Epidermal melanocyte (primary cell): ENCODE data around the gene IL27RA.

Source experiments
- DNase-seq: peaks from one replicate; pipeline ENCODE4 v3.0.0; 2011; ENCODE audit warnings: low spot score; ENCODE audit not compliant: insufficient read length

The IL27RA gene

DNA sequence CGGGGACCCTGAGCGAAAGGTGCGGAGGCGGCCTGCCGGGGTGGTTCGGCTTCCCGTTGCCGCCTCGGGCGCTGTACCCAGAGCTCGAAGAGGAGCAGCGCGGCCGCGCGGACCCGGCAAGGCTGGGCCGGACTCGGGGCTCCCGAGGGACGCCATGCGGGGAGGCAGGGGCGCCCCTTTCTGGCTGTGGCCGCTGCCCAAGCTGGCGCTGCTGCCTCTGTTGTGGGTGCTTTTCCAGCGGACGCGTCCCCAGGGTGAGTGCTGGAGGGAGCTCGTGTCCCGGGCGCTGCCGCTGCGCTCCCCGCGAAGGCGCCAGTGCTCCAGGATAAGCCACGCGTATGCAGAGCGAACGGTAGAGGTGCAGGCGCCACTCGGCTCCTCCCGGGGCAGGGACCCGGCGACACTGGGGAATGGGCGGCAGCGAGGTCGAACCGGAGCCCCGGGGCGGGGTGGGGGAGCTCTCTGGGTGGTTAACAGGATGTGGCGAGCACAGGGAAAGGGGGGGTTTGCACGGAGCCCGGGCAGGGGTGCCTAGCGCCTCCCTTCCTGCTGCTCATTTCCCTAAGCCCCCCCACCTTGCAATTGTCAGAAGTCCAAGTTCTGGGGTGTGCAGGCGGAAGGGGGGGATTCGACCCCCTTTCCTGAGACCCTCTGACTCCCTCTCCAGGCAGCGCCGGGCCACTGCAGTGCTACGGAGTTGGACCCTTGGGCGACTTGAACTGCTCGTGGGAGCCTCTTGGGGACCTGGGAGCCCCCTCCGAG is at the start of gene IL27RA:
Gene IL27RA, plus strand, starts transcription at position 44 of the 762 bp plus-strand sequence. Its CDS starts 111 bp downstream, at position 155.
- peak; percentile 44 for DNase-seq

DNA sequence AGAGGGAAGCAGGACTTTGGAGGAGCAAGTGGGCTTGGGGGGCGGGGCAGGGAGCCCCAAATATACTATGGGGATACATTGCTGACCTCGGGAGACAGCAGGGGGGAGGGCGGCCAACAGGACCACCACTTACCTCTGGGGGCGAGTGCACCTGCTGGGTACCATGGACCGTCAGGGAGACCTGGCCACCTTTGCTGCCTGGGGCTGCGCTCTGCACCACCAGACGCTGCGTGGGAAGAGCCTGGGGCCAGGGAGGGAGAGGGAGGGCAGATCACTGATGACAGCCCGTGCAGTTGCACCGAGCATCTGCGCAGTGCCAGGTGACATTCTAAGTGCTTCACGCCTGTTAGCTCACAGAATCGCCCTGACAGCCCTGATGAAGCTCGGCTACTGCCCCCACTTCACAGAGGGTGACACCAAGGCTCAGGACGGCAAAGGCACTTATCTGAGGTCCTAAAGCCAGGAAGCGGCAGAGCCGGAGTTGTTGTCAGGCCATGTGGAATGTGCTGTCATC is 49.5 kb upstream of the IL27RA start:
- no peak for DNase-seq

DNA sequence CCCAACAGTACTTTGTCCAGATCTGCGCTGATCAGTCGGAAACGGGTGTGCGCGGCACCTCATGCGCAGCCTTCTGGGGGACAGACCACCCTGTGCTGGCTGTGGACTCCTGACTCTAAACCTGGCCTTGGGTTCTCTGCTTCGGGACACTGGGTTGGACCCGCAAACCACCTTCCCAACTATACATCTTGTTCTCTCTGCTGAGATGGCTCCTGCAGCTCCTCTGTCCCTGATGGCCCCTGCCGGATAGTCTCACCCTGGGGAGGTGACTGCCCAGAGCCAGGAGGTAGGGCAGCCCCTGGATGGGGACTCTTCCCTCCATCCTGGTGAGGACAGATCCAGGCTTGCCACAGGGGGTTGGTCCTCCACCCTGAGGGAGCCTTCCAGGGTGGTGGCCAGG is 48.8 kb upstream of the IL27RA start:
- no peak for DNase-seq

DNA sequence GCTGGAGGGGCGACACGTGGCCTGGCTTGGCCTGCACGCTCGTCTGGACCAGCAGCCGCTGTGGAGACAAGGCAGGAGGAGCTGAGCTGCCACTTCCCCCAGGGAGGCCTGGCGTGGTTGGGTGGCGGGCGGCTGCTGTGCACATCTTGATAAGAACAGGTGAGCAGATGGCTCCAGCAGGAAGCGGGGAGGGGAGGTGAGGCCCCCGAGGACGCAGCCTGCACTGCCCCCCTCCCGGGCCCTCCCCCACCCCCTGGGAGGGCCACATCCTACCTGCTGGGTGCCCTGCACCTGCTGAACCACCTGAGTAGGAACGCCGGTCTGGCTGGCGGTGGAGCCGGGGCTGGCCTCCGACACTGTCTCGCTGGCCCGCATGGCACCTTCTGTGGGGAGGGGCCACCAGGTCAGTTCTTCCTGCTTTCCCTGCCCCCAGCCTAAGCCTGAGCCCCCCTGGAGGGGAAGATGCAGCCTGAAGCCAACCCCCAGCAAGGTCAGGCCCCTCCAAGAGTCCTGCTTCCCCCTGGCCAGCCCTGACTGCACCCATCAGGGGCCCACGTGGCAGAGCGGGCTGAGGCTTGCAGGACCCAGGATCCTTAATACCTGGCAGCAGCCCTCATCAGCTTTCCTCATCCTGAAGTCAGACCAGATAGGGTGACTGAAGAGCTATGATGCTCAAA is 48.2 kb upstream of the IL27RA start:
- DNase-seq: no peak

DNA sequence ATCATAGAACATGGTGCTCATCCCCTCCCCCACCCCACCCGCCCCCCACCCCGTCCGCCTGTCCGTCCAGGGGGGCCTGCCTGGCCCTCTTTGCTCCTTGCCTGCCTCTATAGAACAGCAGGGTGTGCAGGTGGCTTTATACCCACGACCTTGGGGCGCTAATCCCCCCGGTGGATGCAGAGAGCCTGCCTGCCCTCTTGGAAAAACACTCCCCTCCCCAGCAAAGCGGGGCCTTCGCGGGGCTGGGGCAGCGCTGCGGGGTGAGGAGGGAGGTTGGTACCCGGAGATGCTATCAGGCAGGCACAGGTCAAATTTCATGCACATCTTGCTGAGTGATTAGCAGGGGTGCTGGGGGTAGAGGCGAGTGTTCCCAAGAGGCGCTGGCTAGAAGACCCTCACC is 47.4 kb upstream of the IL27RA start:
- DNase-seq: peak; percentile 8

DNA sequence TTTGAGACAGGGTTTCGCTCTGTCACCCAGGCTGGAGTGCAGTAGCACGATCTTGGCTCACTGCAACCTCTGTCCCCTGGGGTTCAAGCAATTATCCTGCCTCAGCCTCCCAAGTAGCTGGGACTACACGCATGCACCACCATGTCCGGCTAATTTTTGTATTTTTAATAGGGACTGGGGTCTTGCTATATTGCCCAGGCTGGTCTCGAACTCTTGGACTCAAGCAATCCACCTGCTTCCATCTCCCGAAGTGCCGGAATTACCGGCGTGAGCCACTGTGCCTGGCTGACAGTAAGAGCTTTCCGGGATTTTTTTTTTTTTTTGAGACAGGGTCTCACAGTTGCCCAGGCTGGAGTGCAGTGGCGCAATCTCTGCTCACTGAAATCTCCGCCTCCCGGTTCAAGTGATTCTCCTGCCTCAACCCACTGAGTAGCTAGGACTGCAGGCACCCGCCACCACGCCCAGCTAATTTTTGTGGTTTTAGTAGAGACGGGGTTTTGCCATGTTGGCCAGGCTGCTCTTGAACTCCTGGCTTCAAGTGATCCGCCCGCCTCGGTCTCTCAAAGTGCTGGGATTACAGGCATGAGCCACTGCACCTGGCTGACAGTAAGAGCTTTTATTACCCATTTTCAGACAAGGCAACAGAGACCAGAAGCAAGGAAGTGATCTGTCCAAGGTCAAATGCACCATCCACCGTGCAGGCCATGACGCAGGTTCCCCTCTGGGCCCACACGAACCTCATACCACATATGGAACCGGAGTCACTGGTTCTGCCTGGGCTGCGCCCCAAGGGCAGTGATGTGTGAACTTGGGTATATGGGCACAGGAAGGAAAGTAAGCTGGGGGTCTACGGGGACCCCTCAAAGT is 46.5 kb upstream of the IL27RA start:
- peak; percentile 4 for DNase-seq

DNA sequence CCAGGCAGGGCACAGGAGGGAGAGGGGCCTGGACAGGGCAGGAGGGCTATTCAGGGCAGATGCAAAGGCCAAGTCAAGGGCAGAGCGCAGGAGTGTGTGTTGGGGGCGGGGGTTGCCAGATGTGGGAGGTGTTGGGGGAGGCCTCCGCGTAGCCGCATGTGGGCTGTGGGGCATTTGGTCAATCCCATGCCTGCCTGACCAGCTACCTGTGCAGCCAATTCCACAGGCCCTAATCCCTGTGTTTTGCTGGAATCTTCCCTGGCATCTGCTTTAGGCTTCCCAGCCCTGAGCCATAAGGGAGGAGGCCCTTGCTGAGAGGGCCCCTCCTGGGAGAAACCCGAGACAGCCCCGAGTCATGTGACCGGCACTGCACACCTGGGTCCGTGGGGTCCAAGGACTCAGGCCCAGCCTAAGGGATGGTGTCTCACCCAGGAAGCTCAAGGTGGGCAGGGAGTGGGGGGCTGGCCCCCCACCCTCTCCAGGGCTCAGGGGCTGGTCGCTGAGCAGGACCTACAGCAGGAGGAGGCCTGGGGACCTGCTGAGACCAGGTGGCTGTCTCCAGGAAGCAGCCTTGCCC is 45.7 kb upstream of the IL27RA start:
- peak; percentile 12 for DNase-seq

DNA sequence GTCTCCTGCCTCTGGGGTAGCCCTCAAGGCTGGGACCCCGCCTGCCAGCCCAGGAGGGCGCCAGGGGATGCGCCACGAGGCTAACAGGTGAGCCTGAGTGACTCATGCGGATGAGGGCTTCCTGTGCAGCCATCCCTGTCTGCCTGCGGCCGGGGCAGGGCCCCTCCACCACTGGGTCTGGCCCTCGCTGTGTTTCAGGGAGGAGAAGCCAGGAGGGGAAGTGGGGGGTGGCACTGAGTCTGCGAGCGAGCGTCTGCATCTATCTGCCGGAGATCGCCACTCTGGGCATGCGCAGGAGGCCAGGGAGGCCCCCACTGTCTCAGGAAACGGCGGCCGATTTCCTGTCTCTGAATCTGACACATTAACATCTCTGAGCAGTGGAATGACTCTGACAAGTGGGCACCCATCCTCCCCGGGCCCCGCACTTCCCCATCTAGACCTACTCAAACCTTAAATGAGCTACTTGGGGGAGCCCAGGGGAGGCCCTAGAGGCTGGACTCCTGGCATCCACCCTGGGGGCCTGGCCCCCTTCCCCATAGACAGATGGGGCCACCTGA is 45.1 kb upstream of the IL27RA start:
- DNase-seq: peak; percentile 97

DNA sequence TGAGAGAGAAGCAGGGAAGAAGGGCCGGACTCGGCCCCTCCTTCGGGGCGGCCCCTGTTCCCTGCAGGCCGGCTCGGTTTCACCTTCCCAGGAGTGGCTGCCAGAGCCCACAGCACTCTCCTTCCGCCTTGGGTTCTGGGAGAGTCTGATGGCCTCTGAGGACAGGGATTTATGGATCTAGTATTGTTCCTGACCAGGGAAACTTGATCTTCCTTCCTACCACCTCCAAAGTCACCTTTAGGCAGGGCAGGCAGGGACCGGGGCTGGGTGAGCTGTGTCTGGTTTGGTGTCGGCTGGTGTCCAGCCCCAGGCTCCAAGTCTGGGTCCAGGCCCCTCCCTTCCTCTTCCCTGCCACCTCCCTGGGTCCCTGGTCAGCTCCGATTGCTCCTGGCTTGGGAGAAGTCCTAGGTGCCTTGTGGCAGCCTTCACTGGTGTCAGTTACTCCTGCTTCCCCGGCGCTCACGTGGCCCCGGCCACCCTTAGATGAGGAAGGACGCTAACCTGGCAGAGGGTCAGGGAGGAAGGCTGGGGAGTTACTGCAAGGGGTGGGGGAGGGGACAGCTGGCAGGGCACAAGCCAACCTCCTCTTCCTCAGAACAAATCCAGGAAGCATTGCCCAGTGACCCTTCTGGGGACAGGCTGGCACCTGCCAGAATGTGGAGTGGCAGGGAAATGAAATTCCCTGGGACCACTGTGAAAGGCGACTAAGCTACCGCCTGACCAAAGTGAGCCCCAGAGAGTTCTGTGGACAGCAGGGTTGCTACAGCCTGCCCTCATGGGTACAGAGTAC is 44.3 kb upstream of the IL27RA start:
- peak; percentile 19 for DNase-seq

DNA sequence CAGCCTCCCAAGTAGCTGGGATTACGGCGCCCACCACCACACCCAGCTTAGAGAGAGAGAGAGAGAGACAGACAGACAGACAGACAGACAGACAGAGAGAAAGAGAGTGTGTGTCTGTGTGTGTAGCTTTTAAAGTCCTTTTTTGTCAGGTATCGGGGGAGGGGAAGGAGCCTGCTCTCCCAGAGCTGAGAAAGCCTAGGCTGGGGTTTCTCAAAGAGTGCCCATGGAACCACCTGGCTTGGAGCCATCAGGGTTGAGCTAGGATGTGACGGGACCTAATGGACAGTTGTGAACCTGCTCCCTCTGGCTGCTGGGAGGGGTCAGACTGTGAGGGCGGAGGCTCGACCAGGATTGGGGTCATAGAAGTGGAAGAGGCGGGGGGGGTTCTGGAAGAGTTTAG is 42.1 kb upstream of the IL27RA start:
- peak; percentile 14 for DNase-seq

DNA sequence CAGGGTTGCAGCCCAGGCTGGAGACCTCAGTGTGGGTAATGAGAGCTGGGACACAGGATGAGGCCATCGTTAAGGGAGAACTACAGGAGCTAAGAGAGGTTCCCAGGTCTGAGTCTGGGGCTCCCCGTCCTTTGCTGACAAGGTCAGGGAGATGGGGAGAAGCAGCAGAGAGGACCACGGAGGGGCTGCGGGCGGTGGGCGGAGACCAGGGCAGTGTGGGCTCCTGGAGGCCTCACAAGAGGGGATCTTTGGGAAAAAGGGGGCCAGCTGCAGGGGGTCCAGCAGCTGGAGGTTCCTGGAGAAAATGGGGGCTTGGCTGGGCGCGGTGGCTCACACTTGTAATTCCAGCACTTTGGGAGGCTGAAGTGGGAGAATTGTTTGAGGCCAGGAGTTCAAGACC is 41.5 kb upstream of the IL27RA start:
- DNase-seq: peak; percentile 6

DNA sequence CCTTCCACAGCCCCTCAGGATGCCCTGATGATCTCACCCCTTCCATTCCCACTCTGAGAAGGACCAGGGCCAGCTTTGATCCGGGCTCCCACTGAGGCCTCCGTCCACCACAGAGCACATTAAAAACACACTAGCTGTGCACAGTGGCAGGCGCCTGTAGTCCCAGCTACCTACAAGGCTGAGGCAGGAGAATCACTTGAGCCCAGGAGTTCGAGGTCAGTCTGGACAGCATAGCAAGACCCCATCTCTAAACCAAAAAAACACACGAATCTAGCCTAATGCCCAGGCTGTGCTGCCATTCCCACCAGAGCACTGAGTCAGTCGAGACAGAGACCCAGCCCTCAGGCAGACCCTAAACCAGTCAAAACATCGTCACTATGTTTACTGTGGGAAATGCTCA is 39.5 kb upstream of the IL27RA start:
- DNase-seq: no peak

DNA sequence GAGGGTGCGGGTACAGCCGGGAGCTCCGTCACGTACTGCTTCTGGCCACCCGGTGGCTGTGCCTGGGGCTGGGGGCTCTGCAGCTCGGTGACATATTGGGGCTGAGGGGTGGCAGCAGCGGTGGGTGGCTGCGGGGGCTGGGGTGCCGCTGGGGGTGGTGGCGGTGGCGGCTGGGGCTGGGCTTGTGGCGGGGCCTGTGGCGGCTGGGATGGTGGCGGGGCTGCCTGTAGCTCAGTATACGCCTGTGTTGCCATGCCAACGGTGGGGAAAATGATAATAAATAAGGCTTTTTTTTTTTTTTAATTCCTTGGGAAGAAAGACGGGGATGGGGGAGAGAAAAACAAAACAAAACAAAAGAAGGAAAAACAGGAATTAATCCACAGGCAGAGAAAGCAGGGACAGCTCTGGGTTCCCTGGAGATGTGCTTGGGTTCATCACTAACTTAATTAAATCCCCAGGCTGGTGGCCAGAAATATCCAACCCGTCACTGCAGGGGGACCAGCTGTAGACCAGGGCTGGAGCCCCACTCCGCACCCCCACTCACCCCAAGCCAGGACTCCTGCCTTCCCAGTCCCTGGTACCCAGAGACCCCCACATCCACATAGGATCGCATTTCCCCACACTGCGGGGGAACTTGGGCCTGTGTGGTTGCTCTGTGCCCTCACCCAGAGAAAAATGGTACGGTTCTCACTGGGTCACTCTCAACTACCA is 37.8 kb upstream of the IL27RA start:
- no peak for DNase-seq

DNA sequence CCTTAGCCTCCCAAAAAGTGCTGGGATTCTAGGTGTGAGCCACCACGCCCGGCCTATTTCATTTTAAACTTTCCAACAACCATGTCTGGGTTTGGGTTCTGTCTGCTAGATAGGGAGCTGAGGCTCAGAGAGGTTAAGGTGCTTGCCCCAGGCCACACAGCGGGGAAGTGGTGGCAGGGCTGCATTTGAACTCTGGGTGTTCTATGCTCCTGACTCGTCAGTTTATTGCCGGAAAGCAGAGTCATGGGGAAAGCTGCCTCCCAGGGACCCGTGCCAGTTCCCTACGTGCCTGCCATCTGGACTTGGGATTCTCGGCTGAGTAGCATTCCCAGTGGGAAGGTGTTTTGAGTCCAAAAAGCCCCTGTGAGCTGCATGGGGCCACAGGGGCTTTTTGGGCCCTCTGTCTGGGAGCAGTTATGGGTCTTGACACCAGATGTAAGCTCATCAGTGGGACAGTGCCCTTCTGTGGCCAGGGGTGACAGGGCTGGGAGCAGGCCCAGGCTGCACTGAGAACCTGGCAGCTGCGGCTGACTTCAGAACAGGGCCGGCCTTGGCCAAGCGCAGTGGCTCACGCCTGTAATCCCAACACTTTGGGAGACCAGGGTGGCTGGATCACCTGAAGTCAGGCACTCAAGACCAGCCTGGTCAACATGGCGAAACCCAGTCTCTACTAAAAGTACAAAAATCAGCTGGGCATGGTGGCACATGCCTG is 36.4 kb upstream of the IL27RA start:
- DNase-seq: peak; percentile 46

DNA sequence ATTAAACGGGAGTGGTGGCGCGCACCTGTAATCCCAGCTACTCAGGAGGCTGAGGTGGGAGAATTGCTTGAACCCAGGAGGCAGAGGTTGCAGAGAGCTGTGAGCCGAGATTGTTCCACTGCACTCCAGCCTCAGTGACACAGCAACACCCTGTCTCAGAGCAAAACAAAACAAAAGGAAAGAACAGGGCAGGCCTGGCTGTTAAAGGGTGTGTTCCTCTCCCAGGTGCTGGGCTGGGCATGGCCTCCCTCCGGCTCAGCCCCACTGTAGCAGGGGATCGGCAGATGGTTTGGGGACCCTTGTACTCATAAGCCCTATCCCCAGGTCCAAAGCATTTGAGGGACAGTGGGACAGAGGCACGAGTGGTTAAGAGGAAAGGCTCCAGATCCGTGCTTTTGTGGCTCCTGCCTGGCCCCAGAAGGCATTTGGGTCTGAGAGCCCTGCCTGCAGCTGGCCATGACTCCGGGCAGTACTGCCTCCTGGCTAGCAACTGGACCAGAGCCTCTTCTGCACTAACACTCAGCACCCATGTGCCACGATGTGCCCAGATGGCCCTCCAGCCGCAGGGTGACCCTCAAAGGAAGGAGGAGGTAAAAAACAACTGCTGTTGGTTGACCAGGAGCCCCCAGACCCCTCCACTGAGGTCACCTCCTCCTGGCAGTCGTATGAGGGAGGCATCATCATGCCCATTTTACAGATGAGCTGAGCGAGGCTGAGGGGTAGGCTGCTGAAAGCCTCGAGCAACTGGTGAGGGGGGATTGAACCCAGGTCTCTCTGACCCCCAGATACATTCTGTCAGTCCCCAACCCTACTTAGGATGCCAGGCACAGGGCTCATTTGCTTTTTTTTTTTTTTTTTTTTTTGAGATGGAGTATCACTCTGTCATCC is 35.4 kb upstream of the IL27RA start:
- peak; percentile 14 for DNase-seq

DNA sequence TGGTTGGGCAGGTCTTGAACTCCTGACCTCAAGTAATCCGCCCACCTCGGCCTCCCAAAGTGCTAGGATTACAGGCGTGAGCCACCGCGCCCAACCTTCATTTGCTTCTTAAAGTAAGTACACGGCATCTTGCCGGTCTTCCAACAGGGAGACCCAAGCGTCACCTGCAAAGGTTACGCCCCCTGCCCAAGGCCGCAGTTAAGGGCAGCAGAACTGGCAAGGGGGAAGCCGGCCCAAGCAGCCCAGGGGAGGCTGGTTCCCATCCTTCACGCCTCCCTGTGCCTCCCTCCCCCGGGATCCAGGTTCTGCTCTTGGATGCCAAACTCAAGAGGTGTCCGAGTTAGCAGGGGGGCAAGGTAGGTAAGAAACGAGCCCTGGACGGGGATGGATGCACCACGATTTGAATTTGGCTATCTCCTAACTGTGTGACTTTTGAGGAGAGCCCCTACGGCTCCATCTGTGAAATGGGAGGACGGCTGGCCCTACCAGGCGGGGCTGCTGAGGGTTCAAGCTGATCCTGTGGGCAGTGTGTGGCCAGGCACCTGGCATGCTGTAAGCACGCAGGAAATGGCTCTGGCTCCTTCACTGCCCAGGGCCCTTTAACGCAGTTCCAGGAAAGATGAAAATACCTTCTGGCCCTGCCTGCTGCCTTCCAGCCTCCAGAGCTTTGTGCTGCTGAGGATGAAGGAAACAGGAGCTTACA is 34.5 kb upstream of the IL27RA start:
- DNase-seq: no peak

DNA sequence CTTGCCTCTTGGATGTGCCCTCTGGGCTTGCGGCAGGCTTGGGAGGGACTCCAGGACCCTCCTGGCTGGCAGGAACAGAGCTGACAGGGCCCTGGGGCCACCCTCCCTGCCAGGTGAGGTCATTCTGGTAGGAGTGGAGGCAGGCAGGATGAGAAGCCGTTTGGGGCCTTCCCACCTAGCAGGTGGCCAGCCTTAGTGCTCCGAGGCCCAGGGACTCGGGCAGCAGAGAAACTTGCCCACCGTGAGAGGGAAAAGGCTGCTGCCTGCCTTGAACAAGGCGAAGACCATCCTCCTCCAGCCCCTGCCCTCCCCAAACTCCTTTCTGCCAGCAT is 34.0 kb upstream of the IL27RA start:
- no peak for DNase-seq

DNA sequence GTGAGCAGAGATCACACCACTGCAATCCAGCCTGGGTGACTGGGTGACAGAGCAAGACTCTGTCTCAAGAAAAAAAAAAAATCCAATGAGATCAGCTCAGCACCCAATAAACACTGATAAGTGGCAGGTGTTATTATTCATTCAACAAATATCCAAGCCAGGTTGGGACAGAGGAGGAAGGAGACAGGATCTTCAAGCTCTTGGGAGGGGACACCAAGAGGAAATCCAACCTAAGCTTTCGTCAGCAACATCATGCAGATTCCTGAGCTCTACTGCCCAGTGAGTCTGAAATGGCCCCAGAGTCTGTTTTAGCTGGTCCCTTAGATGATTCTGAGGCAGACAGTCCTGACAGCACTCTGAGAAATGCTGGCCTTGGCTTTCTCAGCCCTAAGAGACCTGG is 33.1 kb upstream of the IL27RA start:
- no peak for DNase-seq
